ENCODE data around the gene FPR1.

The FPR1 gene

GRCh38 chr19:51735759-51736449 is 15.8 kb downstream of the FPR1 start:
- DNase-seq: no peak

- no peak for DNase-seq
These were observed 17.7 kb downstream of the FPR1 start for GRCh38 chr19:51733742-51734522.

GRCh38 chr19:51729781-51730180 is 21.9 kb downstream of the FPR1 start:
- no peak for DNase-seq

- no peak for DNase-seq
These were observed 24.3 kb downstream of the FPR1 start for GRCh38 chr19:51727349-51727880.

GRCh38 chr19:51726049-51726448 is 25.6 kb downstream of the FPR1 start:
- DNase-seq: no peak

- no peak for DNase-seq
These were observed 27.1 kb downstream of the FPR1 start for GRCh38 chr19:51724543-51724942.

GRCh38 chr19:51722492-51722891 is 29.2 kb downstream of the FPR1 start:
- no peak for DNase-seq

- no peak for DNase-seq
These were observed 29.8 kb downstream of the FPR1 start for GRCh38 chr19:51721905-51722304.

GRCh38 chr19:51719251-51719988 is 32.3 kb downstream of the FPR1 start:
- no peak for DNase-seq

GRCh38 chr19:51716925-51717324 is 34.8 kb downstream of the FPR1 start:
- DNase-seq: no peak

GRCh38 chr19:51715850-51716249 is 35.8 kb downstream of the FPR1 start:
- no peak for DNase-seq

- no peak for DNase-seq
These were observed 36.8 kb downstream of the FPR1 start for GRCh38 chr19:51714848-51715247.

GRCh38 chr19:51713319-51714285 is 38.1 kb downstream of the FPR1 start:
- DNase-seq: no peak

- no peak for DNase-seq
These were observed 39.1 kb downstream of the FPR1 start for GRCh38 chr19:51712461-51713081.

GRCh38 chr19:51711702-51712101 is 40.0 kb downstream of the FPR1 start:
- no peak for DNase-seq

- no peak for DNase-seq
These were observed 41.5 kb downstream of the FPR1 start for GRCh38 chr19:51710163-51710562.

- DNase-seq: no peak
These were observed 42.1 kb downstream of the FPR1 start for GRCh38 chr19:51709575-51709974.

GRCh38 chr19:51708811-51709210 is 42.9 kb downstream of the FPR1 start:
- no peak for DNase-seq

- no peak for DNase-seq
These were observed 44.8 kb downstream of the FPR1 start for GRCh38 chr19:51706885-51707284.

GRCh38 chr19:51706296-51706695 is 45.4 kb downstream of the FPR1 start:
- DNase-seq: no peak

GRCh38 chr19:51704626-51705025 is 47.1 kb downstream of the FPR1 start:
- no peak for DNase-seq

All from activated CD4-positive, alpha-beta T cell treated with anti-CD3 and anti-CD28 coated beads, Interleukin-10, Interleukin-2, amounts not matched to agents 100 ng/mL and 50 ng/mL, durations not matched to agents 16 hours and 8 hours (primary cell).